ENCODE data around the gene NAALADL2.

NAALADL2 gene

DNA sequence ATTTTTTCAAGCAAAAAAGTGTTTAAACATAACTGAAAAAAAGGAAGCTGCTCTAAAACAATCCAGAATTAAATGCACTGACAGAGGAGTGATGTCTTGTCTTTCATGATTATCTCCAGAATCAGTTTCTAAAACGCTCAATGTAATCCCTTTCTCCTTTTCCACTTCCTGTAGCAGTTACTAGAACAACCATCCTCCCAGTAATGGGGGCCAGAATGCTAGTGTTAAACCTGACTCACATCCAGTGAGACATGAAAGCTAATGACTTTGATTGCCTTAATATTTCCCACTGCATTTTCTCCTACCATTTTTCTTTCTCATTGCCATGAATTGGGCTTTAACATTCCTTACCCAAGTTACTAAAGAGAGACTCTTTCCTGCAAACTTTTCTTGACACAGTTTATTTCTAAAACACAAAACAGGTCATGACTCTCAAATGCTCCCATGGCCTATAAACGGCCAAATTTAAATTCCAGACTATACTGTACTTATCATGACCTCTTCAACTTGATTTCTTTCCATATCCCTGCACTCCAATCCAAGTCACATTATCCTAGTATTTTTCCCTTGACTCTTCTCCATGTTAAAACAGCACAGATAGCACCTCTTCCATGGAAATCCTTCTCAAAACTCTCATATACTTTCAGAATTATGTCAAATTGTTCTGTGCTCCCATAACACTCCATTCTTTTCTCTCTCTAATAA lies 341.4 kb downstream of the NAALADL2 start:
- no peak for DNase-seq (ENCODE audit: low read depth)

DNA sequence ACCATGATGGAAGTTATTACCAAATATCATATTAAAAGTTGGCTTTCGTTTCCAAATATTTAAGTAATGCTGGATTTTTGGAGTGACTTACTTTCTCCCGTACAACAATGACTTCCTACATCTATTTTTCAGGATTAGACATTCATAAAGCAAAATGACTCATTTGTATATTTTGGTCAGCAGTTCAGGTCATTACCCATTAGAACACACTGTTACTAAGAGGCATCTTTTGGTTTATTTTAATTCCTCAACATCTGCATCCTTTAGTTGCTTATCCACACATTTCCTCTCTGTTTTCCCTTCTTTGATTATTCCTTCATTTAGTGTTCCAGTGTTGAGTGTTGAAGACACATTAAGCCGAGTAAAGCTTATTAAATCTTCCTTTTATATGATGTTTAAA lies 348.2 kb downstream of the NAALADL2 start:
- DNase-seq (ENCODE audit: low read depth): no peak

DNA sequence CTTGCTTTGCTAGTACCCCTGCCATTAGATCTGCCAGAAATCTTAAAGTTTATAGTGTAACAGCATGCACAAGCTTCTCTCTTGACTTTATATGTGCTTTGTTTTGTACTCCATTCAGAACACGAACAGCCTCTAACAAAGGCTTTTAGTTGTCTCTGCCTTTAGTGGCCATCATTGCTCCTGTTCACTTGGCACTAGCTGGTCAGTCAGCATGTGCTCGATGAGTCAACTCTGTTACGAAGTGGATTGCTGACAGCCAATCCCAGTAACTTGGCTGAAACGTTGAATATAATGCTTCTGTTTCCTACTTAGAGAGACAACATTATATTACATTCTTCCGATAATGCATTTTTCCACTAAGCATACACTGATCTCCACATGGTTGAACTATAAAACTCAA lies 349.2 kb downstream of the NAALADL2 start:
- DNase-seq (ENCODE audit: low read depth): no peak

DNA sequence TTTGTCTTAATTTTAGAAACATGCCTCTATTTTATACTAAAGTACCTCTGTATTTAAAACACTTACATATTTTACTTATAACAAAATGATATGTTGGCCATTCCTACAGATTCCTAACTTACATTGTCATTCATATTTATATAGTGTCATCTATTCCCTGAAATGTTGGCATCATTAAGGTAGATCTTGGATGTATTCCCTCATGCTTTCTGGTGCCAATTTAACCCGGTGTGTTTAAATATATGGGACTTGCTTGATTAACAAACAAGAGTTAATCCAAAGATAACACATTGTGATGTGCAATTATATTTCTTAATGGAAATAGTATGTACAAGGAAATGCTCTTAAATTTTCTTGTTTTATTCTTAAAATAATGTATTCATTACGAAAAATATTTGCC lies 352.3 kb downstream of the NAALADL2 start:
- DNase-seq (ENCODE audit: low read depth): no peak

DNA sequence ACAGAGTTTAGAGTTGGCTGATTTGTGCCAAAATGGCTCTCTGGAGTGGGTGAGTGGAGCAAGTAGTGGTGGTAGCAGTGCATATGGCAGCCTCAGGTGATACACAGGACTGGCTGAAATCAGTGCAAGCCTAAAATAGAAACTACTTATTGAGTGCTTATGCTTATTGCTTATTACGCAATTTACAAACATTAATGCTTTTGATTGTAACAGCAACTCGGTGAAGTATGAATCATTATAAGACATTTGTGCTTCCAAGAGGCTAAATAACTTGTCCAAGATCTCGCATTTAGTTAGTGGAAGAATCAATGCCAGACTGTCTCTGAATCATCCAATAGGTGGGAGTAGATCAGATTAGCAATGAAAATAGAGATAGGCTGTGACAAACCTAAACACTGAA lies 353.8 kb downstream of the NAALADL2 start:
- peak; percentile 4 for DNase-seq (ENCODE audit: low read depth)

DNA sequence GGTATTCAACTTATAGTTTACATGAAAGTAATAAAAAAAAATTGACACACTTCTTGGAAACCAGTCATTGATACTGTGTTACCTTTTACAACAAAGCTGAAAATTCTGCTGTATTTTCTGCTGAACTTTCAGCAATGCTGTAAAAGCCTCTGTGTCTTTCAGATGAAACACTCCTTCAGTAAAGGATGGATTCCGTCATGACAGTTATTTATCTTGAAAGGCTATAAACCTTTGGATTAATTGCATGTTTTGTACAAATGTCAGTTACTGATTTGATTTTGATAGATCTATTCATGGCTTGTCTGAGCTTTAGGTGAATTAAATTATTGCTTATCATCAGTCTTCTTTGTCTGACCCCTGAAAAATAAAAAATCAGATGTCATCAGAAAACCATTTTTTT lies 355.1 kb downstream of the NAALADL2 start:
- no peak for DNase-seq (ENCODE audit: low read depth)

DNA sequence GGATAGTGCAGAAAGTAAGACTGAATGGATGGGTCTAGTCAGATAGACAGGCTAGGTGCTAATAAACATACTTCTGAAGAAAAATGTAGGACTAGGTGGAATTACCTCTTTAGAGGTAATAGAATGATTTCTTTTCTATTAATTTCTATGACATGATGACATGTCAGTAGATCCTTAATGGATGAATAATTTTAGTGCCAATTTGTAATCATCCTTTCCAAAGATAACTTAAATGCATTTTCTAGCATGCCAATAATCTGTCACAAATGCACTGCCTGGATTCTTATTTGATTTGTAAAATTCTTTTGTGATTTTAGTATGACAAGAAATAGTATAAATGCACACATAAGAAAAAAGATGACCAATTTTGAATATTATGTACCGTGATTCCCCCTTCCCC lies 356.7 kb downstream of the NAALADL2 start:
- no peak for DNase-seq (ENCODE audit: low read depth)

DNA sequence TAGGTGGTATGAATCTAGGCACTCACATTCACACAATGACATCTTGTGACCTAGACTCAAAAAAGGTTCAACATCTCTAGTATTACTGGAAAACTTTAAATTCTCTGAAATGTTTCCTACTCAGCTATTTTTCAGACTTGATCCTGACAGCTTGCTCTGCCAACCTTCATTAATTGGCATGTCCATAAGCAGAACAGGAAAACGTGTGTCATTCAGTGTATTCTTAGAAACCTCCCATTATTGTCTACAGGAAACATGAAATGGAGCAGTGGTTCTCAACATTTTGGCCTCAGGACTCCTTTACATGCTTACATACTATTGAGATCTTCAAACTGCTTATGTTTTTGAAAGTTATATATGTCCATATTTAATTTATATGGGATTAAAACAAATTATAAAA lies 363.2 kb downstream of the NAALADL2 start:
- no peak for DNase-seq (ENCODE audit: low read depth)

DNA sequence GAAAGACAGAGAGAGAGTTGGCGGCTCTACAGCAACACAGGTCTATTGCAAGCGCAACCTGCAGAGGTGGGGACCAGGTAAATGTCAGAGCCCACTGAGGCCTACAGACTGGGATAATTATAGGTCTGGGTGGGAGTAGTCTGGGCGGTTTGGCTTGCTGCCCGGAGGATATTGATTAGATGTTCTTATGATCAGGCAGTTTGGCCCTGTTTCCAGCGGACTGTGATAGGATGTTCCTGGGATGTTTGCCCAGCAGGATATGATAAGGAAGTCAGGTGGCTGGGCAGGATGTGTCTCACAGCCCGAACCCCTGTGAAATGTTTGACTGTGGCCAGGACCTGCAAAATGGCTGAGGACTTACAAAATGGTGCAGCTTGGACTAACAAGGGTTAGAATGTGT lies 364.9 kb downstream of the NAALADL2 start:
- DNase-seq (ENCODE audit: low read depth): no peak

DNA sequence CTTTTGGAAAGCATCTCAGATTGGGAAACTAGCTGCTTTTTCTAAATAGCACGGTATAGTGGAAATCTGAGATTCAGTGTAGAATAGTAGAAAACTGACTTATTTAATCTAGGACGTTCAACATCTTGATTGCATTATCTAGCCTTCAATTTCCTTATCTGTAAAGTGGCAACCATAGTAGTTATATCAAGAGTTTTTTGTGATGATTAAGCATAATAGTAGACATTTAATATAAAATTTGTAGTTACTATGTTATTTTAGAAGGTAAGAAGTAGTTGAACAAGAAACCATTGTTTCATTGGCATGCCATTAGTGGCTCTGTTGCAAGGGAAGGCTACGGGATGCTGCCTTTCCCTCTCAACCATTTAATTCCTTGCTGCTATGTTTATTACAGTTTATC lies 367.3 kb downstream of the NAALADL2 start:
- no peak for DNase-seq (ENCODE audit: low read depth)

DNA sequence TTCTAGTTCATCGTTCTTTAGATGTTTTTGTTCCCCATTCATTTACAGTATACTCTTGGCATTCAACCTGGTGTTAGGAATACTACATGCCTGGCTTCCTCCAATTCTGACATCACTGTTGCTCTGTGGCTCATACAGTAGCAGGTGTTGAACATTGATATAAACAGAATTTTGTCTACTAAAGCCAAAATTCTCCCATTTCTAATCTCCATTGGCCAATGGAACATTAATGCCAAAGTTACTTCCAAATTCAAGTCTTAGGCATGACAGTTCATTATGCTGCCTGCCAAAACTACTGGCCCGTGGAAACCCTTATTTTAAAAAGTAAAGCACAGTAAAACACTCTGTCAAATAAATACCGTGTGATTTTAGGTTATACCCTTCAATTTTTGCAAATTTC lies 368.0 kb downstream of the NAALADL2 start:
- no peak for DNase-seq (ENCODE audit: low read depth)

DNA sequence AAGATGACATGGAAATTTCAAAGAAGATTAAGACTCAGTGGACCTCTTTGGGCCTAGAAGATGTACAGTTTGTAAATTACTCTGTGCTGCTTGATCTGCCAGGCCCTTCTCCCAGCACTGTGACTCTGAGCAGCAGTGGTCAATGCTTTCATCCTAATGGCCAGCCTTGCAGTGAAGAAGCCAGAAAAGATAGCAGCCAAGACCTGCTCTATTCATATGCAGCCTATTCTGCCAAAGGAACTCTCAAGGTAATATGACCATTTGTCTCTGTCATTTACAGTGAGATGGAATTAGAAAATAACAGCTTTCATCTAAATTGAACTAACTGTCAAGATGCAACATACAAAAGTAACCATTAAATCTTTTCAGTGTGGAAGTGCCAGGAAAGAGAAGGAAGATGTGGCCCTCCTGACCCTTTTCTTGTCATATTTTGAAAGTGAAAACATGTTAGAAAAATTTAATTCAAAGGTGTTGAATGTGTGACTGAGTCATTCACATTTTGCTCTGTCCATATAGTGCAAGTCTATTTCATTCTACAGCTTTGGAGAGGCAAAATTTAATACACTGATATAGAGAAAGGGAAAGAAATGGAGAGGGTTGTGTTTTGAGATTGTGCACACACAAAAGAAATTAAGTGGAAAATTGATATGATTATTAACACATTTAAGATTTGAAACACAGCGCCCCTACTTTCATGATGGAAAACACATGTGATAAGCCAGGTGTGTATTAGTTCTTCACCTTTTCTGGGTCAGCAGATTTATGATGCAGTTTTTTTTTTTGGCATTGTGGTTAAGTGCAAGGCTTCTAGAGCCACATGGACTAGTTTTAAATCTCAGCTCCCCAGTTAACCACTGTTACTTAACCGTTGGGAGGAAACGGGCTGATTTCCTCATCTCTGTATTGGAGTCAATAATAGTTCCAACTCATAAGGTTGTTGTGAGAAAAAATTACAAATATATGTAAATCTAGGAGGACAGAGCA lies 375.1 kb downstream of the NAALADL2 start:
- DNase-seq (ENCODE audit: low read depth): no peak

DNA sequence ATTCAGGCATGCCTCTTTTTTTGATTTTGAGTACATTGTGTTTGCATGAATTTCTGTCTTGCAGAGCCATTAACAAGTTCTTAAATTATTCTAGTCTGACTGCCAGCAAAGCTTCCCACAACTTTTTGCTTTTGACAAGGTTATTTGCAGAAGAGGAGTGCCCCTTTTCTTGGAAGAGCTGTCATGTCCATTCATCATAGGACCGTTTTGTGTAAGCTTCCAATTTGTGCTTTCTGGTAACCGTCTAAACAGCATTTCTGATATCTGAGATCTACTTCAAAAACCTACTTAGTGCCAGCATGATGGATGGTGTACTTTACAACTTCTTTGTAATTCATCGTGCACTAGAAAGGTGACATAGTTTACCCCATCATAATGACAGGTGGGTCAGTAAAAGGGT lies 379.7 kb downstream of the NAALADL2 start:
- DNase-seq (ENCODE audit: low read depth): no peak

DNA sequence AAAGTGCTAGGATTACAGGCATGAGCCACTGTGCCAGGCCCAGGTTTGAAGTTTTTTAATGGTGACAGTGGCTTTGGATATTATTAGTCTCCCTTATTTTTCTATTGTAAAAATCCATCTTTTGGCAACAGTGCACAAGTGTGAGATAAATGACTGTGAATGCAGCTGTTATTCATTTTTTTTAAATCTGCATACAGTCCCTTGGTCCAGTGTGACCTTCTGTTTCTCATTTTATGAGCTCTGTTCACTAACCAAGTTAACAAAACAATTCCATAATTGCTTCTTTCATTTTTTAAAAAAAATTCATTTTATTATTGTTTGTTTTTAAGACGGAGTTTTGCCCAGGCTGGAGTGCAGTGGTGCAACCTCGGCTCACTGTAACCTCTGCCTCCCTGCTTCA lies 381.8 kb downstream of the NAALADL2 start:
- no peak for DNase-seq (ENCODE audit: low read depth)

DNA sequence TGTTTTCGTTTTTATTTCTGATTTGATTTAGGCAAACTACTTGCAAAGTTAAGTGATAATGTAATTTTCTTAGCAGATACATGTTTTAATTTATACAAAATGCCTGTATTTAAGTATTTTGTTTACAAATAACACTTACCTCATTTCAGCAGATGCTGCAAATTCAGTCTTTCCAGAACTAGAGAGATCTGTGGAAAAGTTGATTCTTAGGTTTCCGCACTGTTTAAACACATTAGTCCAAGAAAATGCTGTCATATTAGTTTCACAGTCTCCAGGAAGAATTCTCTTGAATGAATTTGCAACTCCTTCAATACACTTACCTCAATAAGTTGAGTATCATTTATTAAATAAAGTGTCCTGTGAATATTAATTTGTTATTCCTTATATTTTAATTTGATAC lies 383.1 kb downstream of the NAALADL2 start:
- no peak for DNase-seq (ENCODE audit: low read depth)

DNA sequence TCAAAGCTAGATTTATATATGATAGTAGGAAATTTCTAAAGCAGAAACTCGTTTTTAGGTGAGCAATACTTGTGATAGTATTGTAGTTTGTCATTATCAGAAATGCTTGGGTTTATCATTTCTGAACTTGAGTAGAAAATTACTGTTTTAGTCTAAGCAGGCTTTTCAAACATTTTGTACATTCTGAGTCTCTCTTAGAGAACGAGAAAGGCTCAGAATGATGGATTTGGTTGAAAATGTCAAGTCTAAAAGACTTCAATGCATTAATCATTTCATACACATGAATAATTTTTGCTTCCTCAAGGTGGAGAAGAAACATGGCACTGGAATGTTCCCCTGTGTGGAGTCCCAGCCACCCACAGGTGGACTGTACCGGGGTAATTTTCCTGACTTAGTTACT lies 387.1 kb downstream of the NAALADL2 start:
- DNase-seq (ENCODE audit: low read depth): no peak

DNA sequence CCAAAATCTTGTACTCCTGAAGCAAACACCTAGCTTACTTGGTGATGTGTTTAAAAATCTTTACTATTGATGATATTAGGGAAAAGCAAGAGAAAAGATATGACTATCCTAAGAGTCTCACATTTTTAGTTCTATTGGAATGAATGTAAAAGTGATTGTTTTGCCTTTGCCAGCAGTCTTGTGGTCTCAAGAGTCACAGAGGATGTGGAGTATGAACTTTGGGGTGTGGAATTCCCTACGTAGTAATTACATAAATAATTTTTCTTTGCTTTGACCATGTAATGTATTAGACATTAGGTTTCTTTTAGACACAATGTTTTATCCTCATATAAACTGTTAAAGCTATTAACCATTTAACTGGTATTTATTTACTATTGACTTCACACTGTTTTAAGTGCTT lies 387.6 kb downstream of the NAALADL2 start:
- DNase-seq (ENCODE audit: low read depth): no peak

DNA sequence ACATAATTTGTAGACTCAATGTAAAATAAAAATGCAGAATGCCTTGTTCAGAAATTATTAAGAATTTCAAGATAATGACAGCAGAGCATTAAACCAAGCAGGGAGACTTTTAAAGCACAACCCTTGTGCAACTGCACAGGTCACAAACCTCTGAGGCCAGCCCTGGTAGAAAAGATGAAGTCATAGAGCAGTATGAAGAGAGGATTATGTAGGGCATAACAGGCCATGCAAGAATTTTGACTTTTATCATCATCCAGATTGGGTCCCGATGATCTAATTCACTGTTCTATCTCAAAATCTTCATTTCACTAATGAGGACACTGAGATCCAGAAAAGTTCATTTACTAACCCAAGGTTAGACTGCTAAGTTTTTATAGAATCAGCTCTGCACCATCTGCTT lies 388.5 kb downstream of the NAALADL2 start:
- DNase-seq (ENCODE audit: low read depth): no peak

DNA sequence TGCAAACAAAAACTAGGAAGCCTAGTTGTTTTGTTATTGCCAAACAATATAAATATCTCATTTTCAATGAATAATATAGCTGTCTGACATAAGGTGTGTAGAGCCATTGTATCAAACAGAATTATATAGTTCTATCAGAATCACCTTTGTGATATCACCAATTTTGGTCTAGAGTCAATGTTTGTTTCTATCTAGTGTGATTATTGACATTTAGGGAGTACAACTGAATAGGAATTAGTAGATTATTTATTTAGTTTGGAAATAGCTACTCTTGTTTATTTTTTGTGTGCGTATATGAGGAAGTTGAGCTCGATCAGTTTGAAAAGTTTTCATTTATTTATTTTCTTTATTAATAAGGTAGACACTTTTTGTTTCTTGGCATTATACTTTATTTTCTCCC lies 389.7 kb downstream of the NAALADL2 start:
- DNase-seq (ENCODE audit: low read depth): no peak

DNA sequence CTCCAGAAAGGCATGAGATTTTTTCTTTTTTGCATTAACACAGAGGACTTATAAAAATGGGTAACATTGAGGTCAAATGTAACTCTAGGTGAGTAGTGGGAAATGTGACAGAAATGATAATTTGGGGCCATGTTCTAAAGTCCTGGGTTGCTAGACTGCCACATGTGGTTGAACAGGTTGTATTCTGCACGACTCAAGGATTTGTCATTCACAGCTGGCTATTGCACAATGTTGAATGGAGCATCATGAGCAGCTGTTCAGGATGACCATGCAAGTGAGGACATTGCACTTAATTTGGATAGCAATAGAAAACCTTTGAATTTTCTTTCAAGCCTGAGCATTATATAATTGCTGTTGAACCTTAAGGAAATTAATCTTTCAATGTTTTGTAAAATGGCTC lies 396.6 kb downstream of the NAALADL2 start:
- no peak for DNase-seq (ENCODE audit: low read depth)

DNA sequence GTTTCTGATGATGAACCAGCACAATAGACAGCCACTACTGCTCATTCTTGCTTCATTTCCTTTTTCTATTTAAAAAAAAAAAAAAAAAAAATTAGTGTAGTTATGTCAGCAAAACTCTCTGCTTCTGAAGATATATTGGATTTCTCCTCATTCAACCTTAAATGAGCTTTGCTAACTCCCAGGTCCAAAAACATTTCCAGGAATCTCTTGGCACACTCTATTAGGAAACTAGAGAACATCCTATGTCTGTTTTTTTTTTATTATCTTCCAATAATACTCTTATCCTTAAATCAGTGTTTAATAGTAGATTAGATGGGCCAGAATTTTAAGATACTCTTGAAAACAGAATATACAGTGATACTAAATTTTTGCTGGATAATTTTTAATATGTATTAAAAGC lies 398.0 kb downstream of the NAALADL2 start:
- no peak for DNase-seq (ENCODE audit: low read depth)

DNA sequence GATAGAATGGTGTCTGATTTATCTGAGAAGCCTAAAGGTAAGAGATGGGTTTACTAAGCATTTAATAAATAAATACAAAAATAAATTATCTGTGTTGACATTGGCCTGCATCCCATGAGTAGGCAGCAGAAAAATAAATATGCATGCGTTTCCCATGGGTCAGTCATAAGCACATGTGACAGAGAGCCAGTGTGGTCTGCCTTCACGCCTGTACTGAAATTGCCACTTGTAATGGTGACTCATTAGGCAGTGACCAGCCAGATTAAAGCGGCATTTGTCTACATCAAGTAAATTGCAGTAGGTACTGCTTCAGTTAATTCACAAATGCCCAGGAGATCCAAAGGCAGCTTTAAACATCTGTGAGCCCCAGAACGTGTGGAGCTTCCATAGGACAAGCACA lies 399.6 kb downstream of the NAALADL2 start:
- no peak for DNase-seq (ENCODE audit: low read depth)

DNA sequence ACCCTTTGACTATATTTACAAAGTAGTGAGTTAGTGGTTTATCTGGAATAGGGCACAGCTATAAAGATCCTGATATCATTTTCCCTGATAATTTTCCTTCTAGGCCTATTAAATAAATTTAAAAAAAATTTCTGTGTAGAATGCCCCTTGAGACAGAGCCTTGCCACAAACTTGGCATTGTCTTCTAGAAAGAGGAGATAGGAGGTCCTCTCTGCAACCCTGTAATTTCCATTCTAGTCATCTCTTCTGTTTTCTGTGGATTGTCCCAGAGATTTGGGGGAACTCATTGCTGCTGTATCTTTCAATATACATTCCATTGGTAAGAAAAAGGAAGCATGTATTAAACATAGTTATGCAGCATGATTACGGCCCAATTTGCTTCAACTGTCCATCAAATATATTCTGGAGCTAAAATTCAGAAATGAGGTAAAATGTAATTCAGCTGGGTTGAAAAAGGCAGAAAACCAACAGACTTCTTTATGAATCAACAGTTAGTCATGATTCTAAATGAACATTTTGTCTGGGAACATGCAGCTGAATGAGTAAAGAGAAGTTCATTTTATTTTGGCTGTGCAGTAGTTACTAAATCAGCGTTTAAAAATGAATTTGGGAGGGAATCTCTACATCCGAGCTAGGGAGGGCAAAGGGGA lies 401.1 kb downstream of the NAALADL2 start:
- no peak for DNase-seq (ENCODE audit: low read depth)

Data from HS-5 (cell line).